Gastroesophageal sphincter (tissue), 3 donors: ENCODE measurements around the gene APOA4.

Experiments used
- POLR2A ChIP-seq, 2 donors: fragments of 450-650 bp; IDR thresholded peaks; one replicate each; pipeline ENCODE4 v1.6.1; 2017; ENCODE audit warnings: antibody characterized with exemption in 2 of 2, mild to moderate bottlenecking in 2 of 2, moderate library complexity in 1 of 2
- POLR2AphosphoS5 ChIP-seq: sonication (generic); formaldehyde crosslinking; IDR thresholded peaks from one replicate; pipeline ENCODE4 v1.6.1; 2017; ENCODE audit warnings: antibody characterized with exemption
- TF ChIP-seq, protein P1 (sequence below), 4 experiments: fragments of 200-600 bp in 2 of 4; fragments of 450-650 bp in 2 of 4; sonication (generic) in 1 of 4; IDR thresholded peaks; one replicate each; pipeline ENCODE4 v1.5.1; 2017 to 2019; ENCODE audit warnings: antibody characterized with exemption in 4 of 4, mild to moderate bottlenecking in 2 of 4, moderate library complexity in 2 of 4

- TF ChIP-seq, protein P1, sequence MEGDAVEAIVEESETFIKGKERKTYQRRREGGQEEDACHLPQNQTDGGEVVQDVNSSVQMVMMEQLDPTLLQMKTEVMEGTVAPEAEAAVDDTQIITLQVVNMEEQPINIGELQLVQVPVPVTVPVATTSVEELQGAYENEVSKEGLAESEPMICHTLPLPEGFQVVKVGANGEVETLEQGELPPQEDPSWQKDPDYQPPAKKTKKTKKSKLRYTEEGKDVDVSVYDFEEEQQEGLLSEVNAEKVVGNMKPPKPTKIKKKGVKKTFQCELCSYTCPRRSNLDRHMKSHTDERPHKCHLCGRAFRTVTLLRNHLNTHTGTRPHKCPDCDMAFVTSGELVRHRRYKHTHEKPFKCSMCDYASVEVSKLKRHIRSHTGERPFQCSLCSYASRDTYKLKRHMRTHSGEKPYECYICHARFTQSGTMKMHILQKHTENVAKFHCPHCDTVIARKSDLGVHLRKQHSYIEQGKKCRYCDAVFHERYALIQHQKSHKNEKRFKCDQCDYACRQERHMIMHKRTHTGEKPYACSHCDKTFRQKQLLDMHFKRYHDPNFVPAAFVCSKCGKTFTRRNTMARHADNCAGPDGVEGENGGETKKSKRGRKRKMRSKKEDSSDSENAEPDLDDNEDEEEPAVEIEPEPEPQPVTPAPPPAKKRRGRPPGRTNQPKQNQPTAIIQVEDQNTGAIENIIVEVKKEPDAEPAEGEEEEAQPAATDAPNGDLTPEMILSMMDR (IDR thresholded peaks at IDR 0.05), result no peak
- TF ChIP-seq POLR2AphosphoS5, result no peak
- no peak for TF ChIP-seq POLR2A (IDR thresholded peaks at IDR 0.05)
Measured at GRCh38 chr11:116822575-116822974, 529 bp downstream of the APOA4 start.
